MM.1S (cell line): Measurements from ENCODE around the gene KCTD2.

Source experiments
- EZH2 ChIP-seq: fragments of 300-600 bp; sonication (generic); optimal IDR thresholded peaks from 2 replicates; pipeline ENCODE3; 2017; ENCODE audit warnings: low read depth, mild to moderate bottlenecking, antibody characterized with exemption, low read length, mixed read lengths
- EZH2phosphoT487 ChIP-seq: fragments of 300-600 bp; sonication (generic); IDR thresholded peaks from 2 replicates; pipeline ENCODE4 v1.6.1; 2018; ENCODE audit warnings: antibody characterized with exemption, low read length
- TF ChIP-seq, protein P1 (sequence below): fragments of 300-600 bp; sonication (generic); IDR thresholded peaks from 2 replicates; pipeline ENCODE4 v1.5.1; 2016; ENCODE audit warnings: antibody characterized with exemption, low read length, mixed read lengths

DNA sequence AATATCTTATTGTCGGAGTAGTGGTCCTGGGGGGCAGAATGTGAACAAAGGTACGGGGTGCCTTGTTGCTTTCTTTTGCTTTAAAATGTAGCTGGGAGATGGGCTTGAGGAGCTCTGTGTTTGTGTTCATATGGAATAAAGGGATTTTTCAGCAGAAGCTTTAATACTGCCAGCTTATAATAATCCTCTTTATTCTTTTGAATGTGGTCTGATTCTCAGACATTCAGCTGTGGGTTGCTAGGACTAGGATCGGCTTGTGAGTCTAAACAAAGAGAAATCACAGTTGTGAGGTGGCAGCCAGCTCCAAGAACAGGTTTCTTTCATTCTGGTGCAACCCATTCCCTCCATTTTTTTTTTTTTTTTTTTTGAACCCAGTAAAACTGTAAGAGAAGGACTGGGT, 27.3 kb upstream of the KCTD2 start:
- no peak for TF ChIP-seq EZH2
- TF ChIP-seq, protein P1, sequence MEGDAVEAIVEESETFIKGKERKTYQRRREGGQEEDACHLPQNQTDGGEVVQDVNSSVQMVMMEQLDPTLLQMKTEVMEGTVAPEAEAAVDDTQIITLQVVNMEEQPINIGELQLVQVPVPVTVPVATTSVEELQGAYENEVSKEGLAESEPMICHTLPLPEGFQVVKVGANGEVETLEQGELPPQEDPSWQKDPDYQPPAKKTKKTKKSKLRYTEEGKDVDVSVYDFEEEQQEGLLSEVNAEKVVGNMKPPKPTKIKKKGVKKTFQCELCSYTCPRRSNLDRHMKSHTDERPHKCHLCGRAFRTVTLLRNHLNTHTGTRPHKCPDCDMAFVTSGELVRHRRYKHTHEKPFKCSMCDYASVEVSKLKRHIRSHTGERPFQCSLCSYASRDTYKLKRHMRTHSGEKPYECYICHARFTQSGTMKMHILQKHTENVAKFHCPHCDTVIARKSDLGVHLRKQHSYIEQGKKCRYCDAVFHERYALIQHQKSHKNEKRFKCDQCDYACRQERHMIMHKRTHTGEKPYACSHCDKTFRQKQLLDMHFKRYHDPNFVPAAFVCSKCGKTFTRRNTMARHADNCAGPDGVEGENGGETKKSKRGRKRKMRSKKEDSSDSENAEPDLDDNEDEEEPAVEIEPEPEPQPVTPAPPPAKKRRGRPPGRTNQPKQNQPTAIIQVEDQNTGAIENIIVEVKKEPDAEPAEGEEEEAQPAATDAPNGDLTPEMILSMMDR, result no peak
- no peak for TF ChIP-seq EZH2phosphoT487
